HCT116 (cell line): ENCODE results near the gene CLN6.

ENCODE experiments used
- CEBPB ChIP-seq: IDR thresholded peaks from 2 replicates; pipeline ENCODE4 v1.6.1; 2012; ENCODE audit warnings: low read depth
- CTCF ChIP-seq, 3 experiments: fragments of 200-600 bp in 1 of 3; sonication (generic) in 1 of 3; IDR thresholded peaks in 2 of 3; conservative IDR thresholded peaks in 1 of 3; 2 replicates each; pipeline ENCODE4 v1.5.1; 2012 to 2017; ENCODE audit warnings: low read depth in 2 of 3, low read length in 2 of 3, antibody characterized with exemption in 1 of 3, borderline replicate concordance in 1 of 3, control low read depth in 1 of 3, mild to moderate bottlenecking in 1 of 3, mixed read lengths in 1 of 3, mixed run types in 1 of 3, moderate library complexity in 1 of 3; ENCODE audit not compliant: insufficient read depth in 1 of 3
- EGR1 ChIP-seq: IDR thresholded peaks from 2 replicates; pipeline ENCODE4 v1.6.1; 2012; ENCODE audit warnings: low read depth
- ELF1 ChIP-seq: IDR thresholded peaks from 2 replicates; pipeline ENCODE4 v1.6.1; 2012; ENCODE audit warnings: low read depth, borderline replicate concordance
- EZH2 ChIP-seq: fragments of 200-600 bp; sonication (generic); IDR thresholded peaks from 2 replicates; pipeline ENCODE4 v1.6.1; 2017; ENCODE audit warnings: antibody characterized with exemption, mixed run types
- JUND ChIP-seq: IDR thresholded peaks from 2 replicates; pipeline ENCODE4 v1.6.1; 2012
- POLR2A ChIP-seq: IDR thresholded peaks from 2 replicates; pipeline ENCODE4 v1.7.0; 2011; ENCODE audit warnings: borderline replicate concordance; ENCODE audit not compliant: insufficient read depth, insufficient read length; ENCODE audit errors: extremely low read depth
- POLR2AphosphoS5 ChIP-seq: IDR thresholded peaks from 2 replicates; pipeline ENCODE4 v1.6.1; 2011; ENCODE audit warnings: mild to moderate bottlenecking, low read depth, low read length, moderate library complexity
- REST ChIP-seq: IDR thresholded peaks from 2 replicates; pipeline ENCODE4 v1.6.1; 2012; ENCODE audit warnings: low read depth
- ZBTB33 ChIP-seq: IDR thresholded peaks from 2 replicates; pipeline ENCODE4 v1.6.1; 2011; ENCODE audit warnings: mild to moderate bottlenecking, low read length, moderate library complexity; ENCODE audit not compliant: insufficient replicate concordance; ENCODE audit errors: extremely low read depth
- ZFX ChIP-seq: fragments of 450-650 bp; IDR thresholded peaks from 2 replicates; pipeline ENCODE4 v1.6.1; 2017
- ZNF274 ChIP-seq: fragments of 200-500 bp; sonication (Bioruptor generic); IDR thresholded peaks from 2 replicates; pipeline ENCODE4 v1.6.1; 2014; ENCODE audit warnings: mild to moderate bottlenecking, low read depth, low read length, inconsistent platforms
- TF ChIP-seq, protein P1 (sequence below): IDR thresholded peaks from 2 replicates; pipeline ENCODE4 v1.6.1; 2012

- TF ChIP-seq POLR2A (no peak), CTCF (IDR thresholded peaks at IDR 0.05 in 2 of 3, conservative IDR thresholded peaks at IDR 0.05 in 1 of 3; ENCODE audit: borderline replicate concordance in 1 of 3, insufficient read depth in 1 of 3, low read depth in 2 of 3, low read length in 2 of 3) (no peak), POLR2AphosphoS5 (no peak), CEBPB (no peak), ZFX (no peak), JUND (no peak), EZH2 (no peak), EGR1 (no peak), ELF1 (no peak), ZNF274 (no peak), REST (no peak), ZBTB33 (no peak)
- TF ChIP-seq, protein P1, sequence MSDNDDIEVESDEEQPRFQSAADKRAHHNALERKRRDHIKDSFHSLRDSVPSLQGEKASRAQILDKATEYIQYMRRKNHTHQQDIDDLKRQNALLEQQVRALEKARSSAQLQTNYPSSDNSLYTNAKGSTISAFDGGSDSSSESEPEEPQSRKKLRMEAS: no peak
Observed at GRCh38 chr15:68228971-68229385, 550 bp downstream of the CLN6 start.
